HEK293 (cell line): ENCODE data around the gene FGB.

ENCODE experiments used
- ZBTB17 ChIP-seq: fragments of 450-650 bp; formaldehyde crosslinking; IDR thresholded peaks from 2 replicates; pipeline ENCODE4 v1.5.1; 2016; ENCODE audit warnings: missing biosample characterization, missing genetic modification characterization
- ZNF473 ChIP-seq: fragments of 450-650 bp; formaldehyde crosslinking; IDR thresholded peaks from 2 replicates; pipeline ENCODE4 v1.5.1; 2017; ENCODE audit warnings: missing biosample characterization, missing genetic modification characterization
- ZNF600 ChIP-seq: fragments of 450-650 bp; formaldehyde crosslinking; IDR thresholded peaks from 2 replicates; pipeline ENCODE4 v1.5.1; 2016; ENCODE audit warnings: missing biosample characterization, missing genetic modification characterization
- ZNF654 ChIP-seq: fragments of 450-650 bp; formaldehyde crosslinking; IDR thresholded peaks from 2 replicates; pipeline ENCODE4 v1.5.1; 2016; ENCODE audit warnings: low read depth, missing biosample characterization, missing genetic modification characterization
- TF ChIP-seq, protein P1 (sequence below): fragments of 450-650 bp; formaldehyde crosslinking; IDR thresholded peaks from 2 replicates; pipeline ENCODE4 v1.5.1; 2016; ENCODE audit warnings: missing biosample characterization, missing genetic modification characterization
- TF ChIP-seq, protein P2 (sequence below): fragments of 450-650 bp; formaldehyde crosslinking; IDR thresholded peaks from 2 replicates; pipeline ENCODE4 v1.5.1; 2016; ENCODE audit warnings: missing biosample characterization, missing genetic modification characterization
- TF ChIP-seq, protein P3 (sequence below): fragments of 450-650 bp; formaldehyde crosslinking; IDR thresholded peaks from 2 replicates; pipeline ENCODE4; 2016; ENCODE audit warnings: missing biosample characterization, missing genetic modification characterization

DNA sequence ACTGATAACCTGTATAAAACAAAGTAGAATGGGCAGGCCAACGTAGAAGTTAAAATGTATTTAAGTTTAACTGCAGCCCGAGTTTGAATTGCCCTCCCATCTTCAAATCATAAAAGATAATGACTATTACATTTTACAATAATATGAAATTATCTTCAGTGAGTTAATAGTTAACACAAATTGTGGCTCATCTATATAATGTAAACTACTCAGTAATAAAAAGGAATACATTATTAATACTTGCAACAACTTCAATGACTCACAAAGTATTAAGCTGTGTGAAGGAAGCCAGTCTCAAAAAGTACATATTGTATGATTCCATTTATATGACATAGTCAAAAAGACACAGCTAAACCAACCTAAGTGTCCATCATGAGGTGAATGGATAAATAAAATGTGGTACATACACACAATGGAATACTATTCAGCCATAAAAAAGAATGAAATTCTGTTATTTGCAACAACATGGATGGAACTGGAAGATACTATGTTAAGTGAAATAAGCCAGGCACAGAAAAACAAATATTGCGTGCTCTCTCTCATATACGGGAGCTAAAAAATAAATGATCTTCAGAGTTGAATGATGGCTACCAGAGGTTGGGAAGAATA lies 20.4 kb upstream of the FGB start:
- TF ChIP-seq ZNF473 (tag by site-specific recombination) (no peak), ZNF654 (tag by site-specific recombination) (no peak), ZBTB17 (tag by site-specific recombination) (no peak), ZNF600 (tag by site-specific recombination) (no peak)
- TF ChIP-seq, protein P1, sequence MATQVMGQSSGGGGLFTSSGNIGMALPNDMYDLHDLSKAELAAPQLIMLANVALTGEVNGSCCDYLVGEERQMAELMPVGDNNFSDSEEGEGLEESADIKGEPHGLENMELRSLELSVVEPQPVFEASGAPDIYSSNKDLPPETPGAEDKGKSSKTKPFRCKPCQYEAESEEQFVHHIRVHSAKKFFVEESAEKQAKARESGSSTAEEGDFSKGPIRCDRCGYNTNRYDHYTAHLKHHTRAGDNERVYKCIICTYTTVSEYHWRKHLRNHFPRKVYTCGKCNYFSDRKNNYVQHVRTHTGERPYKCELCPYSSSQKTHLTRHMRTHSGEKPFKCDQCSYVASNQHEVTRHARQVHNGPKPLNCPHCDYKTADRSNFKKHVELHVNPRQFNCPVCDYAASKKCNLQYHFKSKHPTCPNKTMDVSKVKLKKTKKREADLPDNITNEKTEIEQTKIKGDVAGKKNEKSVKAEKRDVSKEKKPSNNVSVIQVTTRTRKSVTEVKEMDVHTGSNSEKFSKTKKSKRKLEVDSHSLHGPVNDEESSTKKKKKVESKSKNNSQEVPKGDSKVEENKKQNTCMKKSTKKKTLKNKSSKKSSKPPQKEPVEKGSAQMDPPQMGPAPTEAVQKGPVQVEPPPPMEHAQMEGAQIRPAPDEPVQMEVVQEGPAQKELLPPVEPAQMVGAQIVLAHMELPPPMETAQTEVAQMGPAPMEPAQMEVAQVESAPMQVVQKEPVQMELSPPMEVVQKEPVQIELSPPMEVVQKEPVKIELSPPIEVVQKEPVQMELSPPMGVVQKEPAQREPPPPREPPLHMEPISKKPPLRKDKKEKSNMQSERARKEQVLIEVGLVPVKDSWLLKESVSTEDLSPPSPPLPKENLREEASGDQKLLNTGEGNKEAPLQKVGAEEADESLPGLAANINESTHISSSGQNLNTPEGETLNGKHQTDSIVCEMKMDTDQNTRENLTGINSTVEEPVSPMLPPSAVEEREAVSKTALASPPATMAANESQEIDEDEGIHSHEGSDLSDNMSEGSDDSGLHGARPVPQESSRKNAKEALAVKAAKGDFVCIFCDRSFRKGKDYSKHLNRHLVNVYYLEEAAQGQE (tag by site-specific recombination): no peak
- TF ChIP-seq, protein P2, sequence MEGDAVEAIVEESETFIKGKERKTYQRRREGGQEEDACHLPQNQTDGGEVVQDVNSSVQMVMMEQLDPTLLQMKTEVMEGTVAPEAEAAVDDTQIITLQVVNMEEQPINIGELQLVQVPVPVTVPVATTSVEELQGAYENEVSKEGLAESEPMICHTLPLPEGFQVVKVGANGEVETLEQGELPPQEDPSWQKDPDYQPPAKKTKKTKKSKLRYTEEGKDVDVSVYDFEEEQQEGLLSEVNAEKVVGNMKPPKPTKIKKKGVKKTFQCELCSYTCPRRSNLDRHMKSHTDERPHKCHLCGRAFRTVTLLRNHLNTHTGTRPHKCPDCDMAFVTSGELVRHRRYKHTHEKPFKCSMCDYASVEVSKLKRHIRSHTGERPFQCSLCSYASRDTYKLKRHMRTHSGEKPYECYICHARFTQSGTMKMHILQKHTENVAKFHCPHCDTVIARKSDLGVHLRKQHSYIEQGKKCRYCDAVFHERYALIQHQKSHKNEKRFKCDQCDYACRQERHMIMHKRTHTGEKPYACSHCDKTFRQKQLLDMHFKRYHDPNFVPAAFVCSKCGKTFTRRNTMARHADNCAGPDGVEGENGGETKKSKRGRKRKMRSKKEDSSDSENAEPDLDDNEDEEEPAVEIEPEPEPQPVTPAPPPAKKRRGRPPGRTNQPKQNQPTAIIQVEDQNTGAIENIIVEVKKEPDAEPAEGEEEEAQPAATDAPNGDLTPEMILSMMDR: no peak
- TF ChIP-seq, protein P3, sequence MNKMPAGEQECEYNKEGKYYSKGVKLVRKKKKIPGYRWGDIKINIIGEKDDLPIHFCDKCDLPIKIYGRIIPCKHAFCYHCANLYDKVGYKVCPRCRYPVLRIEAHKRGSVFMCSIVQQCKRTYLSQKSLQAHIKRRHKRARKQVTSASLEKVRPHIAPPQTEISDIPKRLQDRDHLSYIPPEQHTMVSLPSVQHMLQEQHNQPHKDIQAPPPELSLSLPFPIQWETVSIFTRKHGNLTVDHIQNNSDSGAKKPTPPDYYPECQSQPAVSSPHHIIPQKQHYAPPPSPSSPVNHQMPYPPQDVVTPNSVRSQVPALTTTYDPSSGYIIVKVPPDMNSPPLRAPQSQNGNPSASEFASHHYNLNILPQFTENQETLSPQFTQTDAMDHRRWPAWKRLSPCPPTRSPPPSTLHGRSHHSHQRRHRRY (tag by site-specific recombination): no peak
